Stimulated activated CD8-positive, alpha-beta memory T cell treated with anti-CD3 and anti-CD28 coated beads, Interleukin-12 subunit alpha, Interleukin-12 subunit beta, amount 100 ng/mL, for 24 hours (primary cell): Measurements from ENCODE around the gene SYNM.
"Not testable (repeated sequence)": the region's sequence is repeated elsewhere in the genome, so short reads cannot be mapped to it uniquely, and the experiment has no call there.

ENCODE experiments used
- DNase-seq: peaks from one replicate; pipeline ENCODE4 v3.0.0-alpha.2; 2020; ENCODE audit errors: extremely low read depth

The SYNM gene

DNA sequence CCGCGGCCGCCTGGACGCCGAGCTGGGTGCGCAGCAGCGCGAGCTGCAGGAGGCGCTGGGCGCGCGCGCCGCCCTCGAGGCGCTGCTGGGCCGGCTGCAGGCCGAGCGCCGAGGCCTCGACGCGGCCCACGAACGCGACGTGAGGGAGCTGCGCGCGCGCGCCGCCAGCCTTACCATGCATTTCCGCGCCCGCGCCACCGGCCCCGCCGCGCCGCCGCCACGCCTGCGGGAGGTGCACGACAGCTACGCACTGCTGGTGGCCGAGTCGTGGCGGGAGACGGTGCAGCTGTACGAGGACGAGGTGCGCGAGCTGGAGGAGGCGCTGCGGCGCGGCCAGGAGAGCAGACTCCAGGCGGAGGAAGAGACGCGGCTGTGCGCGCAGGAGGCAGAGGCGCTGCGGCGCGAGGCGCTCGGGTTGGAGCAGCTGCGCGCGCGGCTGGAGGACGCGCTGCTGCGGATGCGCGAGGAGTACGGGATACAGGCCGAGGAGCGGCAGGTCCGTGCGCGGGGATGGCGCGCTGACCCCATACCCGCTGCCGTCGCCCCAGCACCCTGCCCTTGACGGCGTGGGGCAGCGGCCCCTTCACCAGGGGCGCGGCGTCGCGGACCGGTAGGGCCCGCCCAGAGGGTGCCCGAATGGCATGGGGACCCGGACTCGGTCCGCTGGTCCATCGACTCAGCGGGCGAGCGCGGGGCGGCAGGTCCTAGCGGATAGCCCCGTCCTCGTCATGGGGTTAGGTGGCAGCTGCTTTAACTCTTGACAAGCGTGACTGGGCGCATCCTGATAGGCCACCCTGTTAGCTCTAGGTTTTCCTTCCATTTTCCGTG, 848 bp downstream of the SYNM start:
- DNase-seq, result no peak

GRCh38 chr15:99106417-99107220, 1.7 kb downstream of the SYNM start:
- no peak for DNase-seq

DNA sequence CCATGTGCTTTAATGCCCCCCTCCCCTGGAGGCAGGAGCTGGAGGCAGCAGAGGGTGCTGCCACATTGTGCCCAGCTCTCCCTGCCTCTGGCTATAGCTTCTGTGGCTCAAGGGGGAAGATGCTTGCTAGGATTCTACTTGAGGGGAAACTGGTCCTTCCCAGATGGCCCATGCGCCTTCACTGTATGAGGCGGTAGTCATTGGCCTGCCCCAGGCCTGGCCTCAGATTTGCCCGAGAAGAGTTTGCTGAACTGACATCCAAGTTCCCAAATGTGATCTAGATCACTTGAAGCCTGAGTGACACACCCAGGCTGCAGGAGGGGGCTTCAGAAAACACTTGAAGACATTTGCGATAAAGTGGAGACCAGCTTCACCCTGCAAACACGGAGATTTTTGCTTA, 4.1 kb downstream of the SYNM start:
- DNase-seq, result no peak

DNA sequence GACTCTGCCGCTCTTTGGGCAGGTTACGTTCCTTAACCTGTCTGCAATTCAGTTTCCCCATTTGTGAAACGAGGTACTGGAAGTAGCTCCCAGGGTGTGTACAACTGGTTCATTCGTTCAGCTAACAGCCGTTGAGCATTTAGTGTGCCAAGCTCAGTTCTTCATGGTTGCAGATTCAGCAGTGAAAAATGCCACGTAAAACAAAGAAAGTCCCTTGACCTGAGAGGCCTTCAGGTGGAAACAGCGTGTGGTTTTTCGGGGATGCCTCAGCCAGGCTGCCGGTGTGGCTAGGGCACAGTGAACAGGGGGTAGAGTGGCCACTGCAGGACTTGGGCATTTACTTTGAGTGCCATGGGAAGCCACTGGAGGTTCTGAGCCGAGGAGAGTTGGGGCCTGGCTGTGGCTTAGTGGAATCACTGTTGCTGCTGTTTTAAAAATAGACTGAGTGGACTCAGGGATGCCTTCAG, 4.7 kb downstream of the SYNM start:
- DNase-seq, result no peak

GRCh38 chr15:99110093-99110492, 5.2 kb downstream of the SYNM start:
- no peak for DNase-seq

GRCh38 chr15:99110581-99111320, 5.9 kb downstream of the SYNM start:
- DNase-seq, result no peak

DNA sequence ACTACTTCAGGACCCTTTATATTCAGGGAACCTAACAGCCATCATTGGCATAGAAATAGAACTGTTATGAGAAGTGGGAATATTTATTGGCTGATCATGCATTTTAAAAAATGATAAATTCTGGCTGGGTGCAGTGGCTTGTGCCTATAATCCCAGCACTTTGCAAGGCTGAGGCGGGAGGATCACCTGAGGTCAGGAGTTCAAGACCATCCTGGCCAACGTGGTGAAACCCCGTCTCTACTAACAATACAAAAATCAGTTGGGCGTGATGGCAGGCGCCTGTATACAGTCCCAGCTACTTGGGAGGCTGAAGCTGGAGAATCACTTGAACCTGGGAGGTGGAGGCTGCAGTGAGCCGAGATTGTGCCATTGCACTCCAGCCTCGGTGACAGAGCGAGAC, 6.8 kb downstream of the SYNM start:
- not testable (repeated sequence) for DNase-seq

DNA sequence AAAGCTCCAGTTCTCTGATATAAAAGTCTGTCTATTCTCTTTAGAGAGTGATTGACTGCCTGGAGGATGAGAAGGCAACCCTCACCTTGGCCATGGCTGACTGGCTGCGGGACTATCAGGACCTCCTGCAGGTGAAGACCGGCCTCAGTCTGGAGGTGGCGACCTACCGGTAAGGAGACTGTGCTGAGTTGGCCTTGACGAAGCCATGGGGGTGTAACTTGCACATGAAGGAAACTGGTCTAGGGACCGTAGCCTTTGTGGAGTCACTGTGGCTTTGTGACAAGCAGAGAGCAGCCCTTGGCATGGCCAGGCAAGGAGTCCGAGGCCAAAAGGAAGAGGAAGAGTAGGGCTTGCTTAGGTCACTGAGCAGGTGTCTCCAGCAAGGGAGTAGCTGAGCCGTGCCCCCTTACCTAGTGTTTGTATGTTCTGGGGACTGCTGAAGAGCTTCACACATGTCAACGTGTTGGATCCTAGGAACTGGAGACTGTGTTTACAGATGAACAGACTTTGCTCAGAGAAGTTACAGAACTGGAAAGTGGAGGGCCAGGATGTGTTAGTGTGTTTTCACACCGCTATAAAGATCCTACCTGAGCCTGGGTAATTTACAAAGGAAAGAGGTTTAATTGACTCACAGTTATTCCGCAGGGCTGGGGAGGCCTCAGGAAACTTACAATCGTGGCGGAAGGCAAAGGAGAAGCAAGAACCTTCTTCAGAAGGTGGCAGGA, 8.8 kb downstream of the SYNM start:
- DNase-seq, result no peak

DNA sequence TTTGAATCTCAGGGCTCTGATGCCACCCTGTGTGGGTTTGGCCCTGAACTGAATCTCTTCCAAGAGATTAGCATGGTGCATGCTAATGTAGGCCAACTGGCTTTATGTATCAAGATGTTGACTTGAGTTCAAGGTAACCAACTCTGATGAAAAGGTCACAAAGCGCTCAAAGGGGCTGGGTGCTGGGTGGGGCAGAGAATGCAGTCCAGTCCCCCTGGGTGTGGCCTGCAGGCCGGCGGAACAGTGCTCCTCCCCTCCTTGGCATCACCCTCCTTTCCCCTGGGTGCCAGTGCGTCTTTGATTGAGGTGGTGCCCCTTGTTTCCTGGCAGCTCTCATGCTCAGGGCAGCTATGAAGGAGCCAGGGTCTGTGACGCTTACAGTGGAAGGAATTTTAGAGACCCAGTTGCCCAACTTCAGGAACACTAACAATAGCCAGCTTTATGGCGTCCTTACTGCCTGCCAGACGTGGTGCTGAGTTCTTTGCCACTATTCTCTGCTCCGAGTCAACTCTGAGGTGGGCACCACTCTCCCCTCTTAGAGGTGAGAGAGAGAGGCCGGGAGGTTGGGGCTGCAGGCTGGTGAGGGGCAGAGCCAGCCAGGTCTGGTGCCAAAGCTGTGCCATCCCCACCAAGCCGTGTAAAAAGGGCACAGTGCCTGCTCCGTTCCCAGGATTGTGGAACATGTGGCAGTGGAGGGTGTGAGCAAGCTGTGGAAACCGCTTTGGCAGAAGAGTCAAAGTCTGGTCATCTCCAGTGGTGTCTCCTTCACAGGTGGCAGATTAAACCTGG, 9.8 kb downstream of the SYNM start:
- no peak for DNase-seq

DNA sequence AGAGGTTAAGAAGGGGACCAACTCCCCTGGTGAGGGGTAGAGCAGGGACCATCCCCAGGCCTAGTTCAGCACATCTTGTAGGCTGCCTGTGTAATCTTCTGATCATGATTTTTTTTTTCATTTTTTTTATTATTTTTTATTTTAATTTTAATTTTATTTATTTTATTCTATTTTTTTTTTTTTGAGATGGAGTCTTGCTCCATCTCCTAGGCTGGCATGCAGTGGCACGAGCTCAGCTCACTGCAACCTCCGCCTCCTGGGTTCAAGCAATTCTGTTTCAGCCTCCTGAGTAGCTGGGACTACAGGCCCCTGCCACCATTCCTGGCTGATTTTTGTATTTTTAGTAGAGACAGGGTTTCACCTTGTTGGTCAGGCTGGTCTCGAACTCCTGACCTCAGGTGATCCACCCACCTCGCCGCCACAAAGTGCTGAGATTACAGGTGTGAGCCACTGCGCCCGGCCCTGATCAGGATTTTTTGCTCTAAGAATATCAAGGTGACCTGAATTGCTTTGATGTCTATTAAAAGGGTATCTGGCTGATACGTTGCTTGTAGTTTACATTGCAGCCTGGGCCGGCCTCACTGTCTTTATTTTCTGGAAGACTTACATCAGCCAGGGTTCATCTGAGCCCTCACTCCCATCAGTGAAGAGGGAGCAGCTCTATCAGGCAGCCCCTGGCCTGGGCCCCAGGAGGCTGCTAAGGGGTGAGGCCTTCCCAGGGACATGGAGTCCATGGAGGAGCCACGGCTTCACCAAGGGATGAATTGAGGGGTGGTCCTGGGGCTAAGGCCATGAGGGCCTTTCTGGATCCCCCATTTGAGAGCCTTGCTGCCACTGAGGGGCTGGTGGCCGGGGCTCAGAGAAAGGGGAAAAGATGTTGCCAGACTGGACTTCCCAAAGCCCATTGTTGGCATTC, 10.7 kb downstream of the SYNM start:
- no peak for DNase-seq

- no peak for DNase-seq
Observed at GRCh38 chr15:99117111-99117510, 12.2 kb downstream of the SYNM start.

- no peak for DNase-seq
Observed at GRCh38 chr15:99117563-99118257, 12.8 kb downstream of the SYNM start.

DNA sequence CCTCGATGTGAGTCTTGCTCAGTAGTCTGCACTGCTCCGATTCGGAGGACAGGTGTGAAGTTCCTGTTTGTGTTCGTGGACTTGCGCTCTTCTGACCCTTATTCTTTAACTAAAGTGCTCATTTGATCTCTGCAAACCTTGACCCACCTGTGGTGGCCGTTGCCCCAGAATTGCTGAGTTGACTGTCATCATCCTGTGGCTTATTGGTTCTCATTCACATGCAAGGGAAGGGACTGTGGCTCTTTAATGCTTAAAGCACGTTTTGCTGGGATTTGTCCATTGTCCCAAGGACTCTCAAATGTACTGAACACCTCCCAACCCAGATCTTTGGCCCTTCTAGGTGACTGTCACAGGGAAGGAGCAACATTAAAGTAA, 13.4 kb downstream of the SYNM start:
- DNase-seq, result no peak

- DNase-seq, result no peak
Observed at GRCh38 chr15:99118801-99119546, 14.1 kb downstream of the SYNM start.

DNA sequence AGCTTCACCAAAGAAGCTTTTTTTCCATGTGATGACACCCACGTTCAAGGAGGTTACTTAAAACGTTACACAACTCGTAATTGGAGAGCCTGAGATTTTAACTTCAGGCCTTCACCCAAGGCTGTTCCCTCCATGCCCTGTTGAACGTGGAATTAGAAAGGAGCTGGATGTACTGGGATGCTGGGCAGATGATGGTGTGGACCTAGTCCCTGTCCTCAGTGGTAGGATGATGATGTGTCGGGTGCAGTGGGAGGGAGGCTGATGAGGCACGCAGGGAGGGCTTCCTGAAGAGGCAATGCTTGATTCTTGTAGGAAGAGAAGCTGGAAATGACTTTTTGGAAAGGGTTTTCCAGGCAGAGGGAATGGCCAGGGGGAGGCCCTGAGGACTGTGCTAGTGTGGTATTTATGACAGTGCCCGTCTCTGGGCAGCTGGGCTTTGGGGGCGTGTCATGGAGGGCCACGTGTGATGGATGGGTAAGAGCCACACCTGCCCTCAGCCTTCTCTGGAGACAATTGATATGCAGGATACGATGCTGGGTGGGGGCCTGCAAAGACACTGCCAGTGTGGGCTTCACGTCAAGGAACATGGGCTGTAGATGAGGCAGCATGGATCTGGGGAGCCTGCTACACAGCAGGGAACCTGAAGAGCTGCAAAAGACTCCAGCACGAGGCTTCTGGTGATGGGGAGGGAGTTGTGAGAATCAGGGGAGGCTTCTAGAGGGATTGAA, 15.3 kb downstream of the SYNM start:
- no peak for DNase-seq

GRCh38 chr15:99121207-99121606, 16.3 kb downstream of the SYNM start:
- no peak for DNase-seq

GRCh38 chr15:99121691-99122410, 17.0 kb downstream of the SYNM start:
- no peak for DNase-seq
